NCI-H748 (cell line): ENCODE data around the gene GRIK3.

Experiments
- DNase-seq: peaks from one replicate; lab custom pipeline; 2025; ENCODE audit not compliant: unreplicated experiment; lab: John Stamatoyannopoulos, UW

Gene GRIK3

GRCh38 chr1:36859926-36860325 is 174.4 kb downstream of the GRIK3 start:
- no peak for DNase-seq

DNA sequence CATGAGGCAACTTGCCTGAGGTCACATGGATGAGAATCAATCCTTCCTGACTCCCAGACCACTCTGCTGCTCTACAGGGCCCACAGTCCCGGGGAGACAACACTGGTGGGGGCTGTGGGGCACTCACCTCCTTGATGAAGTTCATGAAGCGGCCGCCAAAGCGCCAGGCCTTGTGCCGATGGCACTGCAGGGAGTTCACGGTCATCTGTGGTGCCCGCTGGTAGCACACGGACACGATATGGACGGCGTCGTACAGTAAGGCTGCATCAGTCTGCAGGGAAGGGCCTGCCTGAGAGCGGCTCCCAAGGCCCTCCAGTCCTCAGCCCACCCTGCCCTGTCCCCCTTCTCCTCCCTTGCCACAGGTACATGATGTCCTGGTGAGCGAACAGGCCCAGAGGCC is 175.3 kb downstream of the GRIK3 start:
- DNase-seq, result no peak

DNA sequence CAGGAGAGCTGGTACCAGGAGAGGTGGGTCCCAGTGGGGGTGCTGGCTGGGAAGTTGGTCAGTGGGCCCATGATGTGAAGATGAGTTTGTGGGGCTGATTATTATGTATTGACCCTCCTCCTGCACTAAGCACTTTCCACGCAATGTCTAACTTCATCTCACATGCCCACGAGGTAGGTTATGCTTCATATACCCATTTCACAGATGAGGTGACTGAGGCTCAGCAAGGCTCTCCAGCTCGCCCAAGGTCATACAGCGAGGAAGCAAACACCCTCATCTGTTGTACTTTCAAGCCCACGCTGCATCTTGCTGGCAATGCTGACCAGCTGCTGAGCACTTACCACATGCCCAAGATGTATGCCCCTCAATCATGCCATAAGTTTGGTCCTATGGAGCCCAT is 175.8 kb downstream of the GRIK3 start:
- no peak for DNase-seq

DNA sequence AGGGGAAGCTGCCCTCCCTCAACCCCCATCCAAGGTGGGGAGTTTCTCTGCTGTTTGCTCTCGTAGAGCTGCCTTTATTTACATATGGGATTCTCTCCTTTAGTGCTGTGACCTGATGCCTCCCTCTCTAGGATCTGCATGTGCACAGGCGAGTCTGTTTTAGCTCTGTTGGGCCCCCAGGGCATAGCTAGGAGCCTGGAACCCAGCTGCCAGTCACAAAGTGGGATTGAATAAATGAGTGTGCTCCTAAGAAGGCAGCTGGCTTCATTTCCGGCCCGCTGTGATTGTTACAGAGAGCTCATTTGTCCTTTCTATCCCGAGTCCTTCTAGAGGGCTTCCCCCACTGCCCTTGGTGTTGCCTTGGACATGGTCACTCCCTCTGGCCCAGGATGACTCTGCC is 176.6 kb downstream of the GRIK3 start:
- peak; percentile 60 for DNase-seq

DNA sequence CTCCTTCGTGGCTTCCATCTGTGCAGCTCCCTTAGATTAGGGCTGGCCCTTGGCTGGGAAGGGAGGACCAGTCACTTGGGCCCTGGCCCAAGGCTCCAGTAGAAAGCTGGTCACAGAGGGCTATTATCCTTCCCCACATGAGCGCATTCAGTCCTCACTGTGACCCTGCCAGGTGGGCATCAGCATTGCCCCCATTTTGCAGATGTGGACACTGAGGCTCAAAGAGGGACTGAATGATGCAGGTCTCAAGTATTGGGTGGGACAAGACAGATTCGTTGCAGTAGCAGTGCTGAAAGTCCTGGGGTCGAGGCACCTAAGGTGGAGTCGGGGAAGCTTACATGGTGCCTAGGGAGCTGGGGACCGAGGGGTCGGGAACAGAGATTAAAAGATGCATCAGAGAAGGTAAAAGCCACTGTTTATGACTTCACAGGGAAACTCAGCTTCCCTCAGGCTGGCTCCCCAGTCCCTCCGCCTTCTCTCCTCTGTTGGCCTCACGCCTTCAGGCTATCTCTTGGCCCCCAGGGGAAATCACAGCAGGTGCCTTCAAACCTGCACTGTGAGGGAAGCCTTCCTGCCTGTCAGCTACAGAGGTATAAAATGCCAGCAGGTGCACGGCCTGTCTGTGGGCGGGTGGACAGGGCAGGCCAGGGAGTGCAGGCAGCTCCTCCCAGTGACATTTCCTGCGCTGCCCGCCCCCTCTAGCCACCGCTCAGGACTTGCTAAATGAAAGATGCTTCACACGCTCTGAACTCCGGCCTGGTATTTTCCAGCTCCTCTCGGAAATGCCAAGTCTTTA is 178.4 kb downstream of the GRIK3 start:
- DNase-seq, result no peak

DNA sequence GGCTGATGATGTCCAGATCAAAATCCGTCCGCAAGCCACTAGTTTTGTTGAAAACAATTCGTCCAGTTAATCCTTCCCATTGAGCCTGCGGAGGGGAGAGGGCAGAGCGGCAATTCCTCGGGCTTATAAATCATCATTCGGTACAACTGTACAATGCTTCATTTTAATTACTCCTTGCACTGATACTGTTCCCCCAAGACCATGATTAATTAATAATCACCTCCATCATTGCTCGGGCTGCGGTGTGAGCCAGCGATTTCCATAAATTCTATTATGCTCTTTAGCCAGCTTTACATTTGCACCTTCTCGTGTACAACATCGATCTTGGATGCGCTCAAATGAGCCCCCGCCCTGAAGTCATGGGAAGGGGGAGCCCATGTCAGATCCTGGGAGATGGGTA is 180.7 kb downstream of the GRIK3 start:
- no peak for DNase-seq

DNA sequence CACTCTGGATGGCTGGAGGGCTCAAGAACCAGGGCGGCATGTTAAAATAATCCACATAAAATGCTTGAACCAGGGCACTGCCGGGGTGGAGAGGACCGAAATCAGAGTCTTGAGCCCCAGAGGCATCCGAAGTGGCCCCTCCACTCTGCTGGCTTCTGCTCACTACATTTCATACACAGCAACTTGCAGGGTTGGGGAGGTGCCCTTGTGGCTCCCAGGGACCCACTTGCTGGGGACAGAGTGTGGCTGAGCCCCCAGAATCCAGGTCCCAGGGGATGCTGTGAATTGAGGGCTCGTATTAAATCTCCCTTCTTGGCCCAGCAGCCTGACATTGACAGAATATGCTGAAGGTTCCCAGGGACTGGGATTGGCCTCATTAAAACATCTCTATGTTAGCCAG is 181.7 kb downstream of the GRIK3 start:
- DNase-seq, result no peak

DNA sequence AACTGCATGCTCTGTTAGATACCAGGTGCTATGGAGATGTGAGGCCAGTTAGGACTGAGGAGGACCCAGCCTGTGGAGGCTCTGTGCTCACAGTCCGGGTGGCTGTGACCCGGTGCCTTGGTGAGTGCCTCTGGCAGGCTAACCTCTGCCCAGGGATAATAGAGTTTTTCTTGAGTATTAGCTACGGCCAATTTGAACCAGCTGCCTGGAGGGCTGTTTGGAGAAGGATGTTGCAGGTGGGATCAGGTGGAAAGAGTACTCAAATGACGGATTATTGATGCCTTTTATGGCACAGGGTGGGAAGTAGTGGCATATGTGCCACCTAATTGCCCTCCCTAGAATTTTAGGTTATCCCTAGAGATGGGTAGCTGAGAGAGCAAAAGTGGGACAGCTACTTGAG is 182.7 kb downstream of the GRIK3 start:
- DNase-seq, result no peak

- no peak for DNase-seq
Observed at GRCh38 chr1:36851087-36851486, 183.2 kb downstream of the GRIK3 start.

DNA sequence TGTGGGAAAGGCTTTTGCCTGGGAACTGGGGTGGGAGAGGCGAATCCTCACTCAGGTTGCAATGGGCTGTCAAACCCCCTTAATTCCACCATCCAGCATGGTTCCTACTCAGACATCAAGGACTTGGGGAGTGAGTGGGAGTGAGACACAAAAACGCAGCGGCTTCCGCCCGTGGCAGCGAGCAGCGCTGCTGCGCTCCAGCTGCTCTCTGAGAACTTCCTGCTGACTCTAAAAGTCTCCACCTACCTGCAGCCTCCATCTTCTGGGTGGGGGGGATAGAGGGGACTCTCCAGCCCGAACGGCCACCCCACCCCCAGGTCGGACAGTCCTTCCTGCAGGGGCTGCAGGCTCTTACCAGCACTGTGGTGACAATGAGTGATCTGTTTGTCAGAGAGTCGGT is 184.4 kb downstream of the GRIK3 start:
- no peak for DNase-seq

- DNase-seq, result no peak
Observed at GRCh38 chr1:36847761-36848160, 186.6 kb downstream of the GRIK3 start.

GRCh38 chr1:36847186-36847585 is 187.1 kb downstream of the GRIK3 start:
- no peak for DNase-seq

GRCh38 chr1:36846357-36846756 is 188.0 kb downstream of the GRIK3 start:
- peak; percentile 36 for DNase-seq

- no peak for DNase-seq
Observed at GRCh38 chr1:36845802-36846201, 188.5 kb downstream of the GRIK3 start.

- DNase-seq, result no peak
Observed at GRCh38 chr1:36844917-36845316, 189.4 kb downstream of the GRIK3 start.

GRCh38 chr1:36843906-36844610 is 190.3 kb downstream of the GRIK3 start:
- no peak for DNase-seq

DNA sequence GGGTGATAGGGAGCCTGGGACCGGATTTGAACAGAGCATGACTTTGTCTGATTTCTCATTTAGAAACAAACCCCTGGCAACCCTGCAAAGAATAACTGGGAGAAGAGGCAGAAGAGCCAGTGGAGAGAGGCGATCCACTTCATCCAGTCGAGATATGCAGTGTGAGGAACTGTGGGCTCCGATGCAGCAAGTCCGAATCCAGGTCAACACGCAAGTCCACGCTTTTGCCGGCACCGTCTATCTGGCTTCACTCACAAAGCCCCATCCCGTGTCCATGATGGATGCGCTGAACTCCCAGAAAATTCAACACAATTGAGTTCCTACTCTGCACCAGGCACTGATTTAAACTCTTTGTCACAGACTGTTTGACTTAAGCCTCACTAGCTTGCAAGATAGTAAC is 191.3 kb downstream of the GRIK3 start:
- no peak for DNase-seq

- DNase-seq, result no peak
Observed at GRCh38 chr1:36842448-36842847, 191.9 kb downstream of the GRIK3 start.

- DNase-seq, result no peak
Observed at GRCh38 chr1:36839485-36839884, 194.8 kb downstream of the GRIK3 start.

DNA sequence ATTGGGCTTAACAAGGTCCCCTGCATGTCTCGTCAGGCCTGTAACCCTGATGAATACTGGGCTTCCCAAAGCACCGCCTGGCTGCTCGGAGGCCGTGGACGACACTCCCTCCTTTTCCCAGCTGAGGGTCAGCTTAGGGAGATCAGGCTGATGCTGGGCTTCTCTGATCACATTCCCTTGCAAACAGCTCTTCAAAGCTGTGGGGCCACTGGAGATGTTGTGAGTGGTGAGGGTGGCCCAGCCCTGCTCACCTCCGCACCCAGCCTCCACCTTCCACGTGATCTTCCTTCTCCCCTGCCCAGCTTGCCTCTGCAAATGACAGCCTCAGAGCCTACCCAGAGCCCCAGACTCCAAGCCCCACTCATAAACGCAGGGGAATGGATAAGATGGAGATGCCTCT is 195.4 kb downstream of the GRIK3 start:
- no peak for DNase-seq

GRCh38 chr1:36836916-36837315 is 197.4 kb downstream of the GRIK3 start:
- DNase-seq, result no peak

GRCh38 chr1:36836196-36836883 is 198.0 kb downstream of the GRIK3 start:
- DNase-seq, result no peak
